T-helper 22 cell (primary cell): ENCODE data around the gene OR2K2.
"Not testable (repeated sequence)": the region's sequence is repeated elsewhere in the genome, so short reads cannot be mapped to it uniquely, and the experiment has no call there.

Experiments used
- DNase-seq: peaks from one replicate; pipeline ENCODE4 v3.0.0-alpha.2; 2020; ENCODE audit warnings: low read depth

OR2K2 gene

GRCh38 chr9:111297066-111297824, 32.8 kb downstream of the OR2K2 start:
- DNase-seq: no peak

- no peak for DNase-seq
Observed at GRCh38 chr9:111294691-111295451, 35.2 kb downstream of the OR2K2 start.

- DNase-seq: no peak
Observed at GRCh38 chr9:111287127-111287526, 42.9 kb downstream of the OR2K2 start.

GRCh38 chr9:111284703-111285102, 45.3 kb downstream of the OR2K2 start:
- DNase-seq: no peak

- no peak for DNase-seq
Observed at GRCh38 chr9:111282845-111283244, 47.2 kb downstream of the OR2K2 start.

GRCh38 chr9:111280795-111281194, 49.2 kb downstream of the OR2K2 start:
- DNase-seq: not testable (repeated sequence)
